ENCODE results near the gene NEMP1. TPM values are rescaled to one million over a fixed set of nuclear protein-coding genes. Genes with fewer than 3 reads are reported as not detected.

NEMP1 gene
- polyA plus RNA-seq, 1 donor (not counting 4 experiments of a cell fraction or from before 2014, with no cell fraction given) = 18.6 TPM

GRCh38 chr12:57044889-57045288 is 33.7 kb downstream of the NEMP1 start:
- Histone ChIP-seq H3K27me3 (ENCODE audit: control insufficient read depth, extremely low read depth, insufficient read depth, low read length) (peaks cover 26% of the 10 kb centered on the region), H3K27ac (ENCODE audit: control insufficient read depth, insufficient read depth, low read length) (no peak overlapping the region)

GRCh38 chr12:57044468-57044867 is 34.1 kb downstream of the NEMP1 start:
- dilution Hi-C loops (cut with MboI; ENCODE audit: extremely low pct_ligation_motif_present, low sequenced_read_pairs) = no loop called here
- H2AFZ ChIP-seq (ENCODE audit: control insufficient read depth, low read length) = no peak overlapping the region
- peaks cover 24% of the 10 kb centered on the region for H3K27me3 ChIP-seq (ENCODE audit: control insufficient read depth, extremely low read depth, insufficient read depth, low read length)
- H3K9me3 ChIP-seq (ENCODE audit: control insufficient read depth, low read depth, low read length) = no peaks in the 10 kb centered on the region
- no peaks in the 10 kb centered on the region for H3K9me1 ChIP-seq (ENCODE audit: control insufficient read depth, extremely low read depth, insufficient read depth, low read length)
- no peaks in the 10 kb centered on the region for H3K79me2 ChIP-seq (ENCODE audit: control insufficient read depth, insufficient read depth, low read length)
- no peak overlapping the region for H3K4me2 ChIP-seq (ENCODE audit: control insufficient read depth, extremely low read depth, insufficient read depth, low read depth, low read length)
- H3K27ac ChIP-seq (ENCODE audit: control insufficient read depth, insufficient read depth, low read length) = no peak overlapping the region
- FAIRE-seq = no peak
- H3K4me1 ChIP-seq (ENCODE audit: control insufficient read depth, extremely low read depth, insufficient read depth, low read length) = no peaks in the 10 kb centered on the region
- no peaks in the 10 kb centered on the region for H3K36me3 ChIP-seq (ENCODE audit: control insufficient read depth in 2 of 2, extremely low read depth in 1 of 2, insufficient read depth in 2 of 2, low read length in 2 of 2)
- DNase-seq (ENCODE audit: low read depth, low spot score) = no peak
- H4K20me1 ChIP-seq (ENCODE audit: control insufficient read depth, extremely low read depth, insufficient read depth, low read length) = no peaks in the 10 kb centered on the region
- H3K9ac ChIP-seq (ENCODE audit: control insufficient read depth, extremely low read depth, insufficient read depth, low read length) = no peak overlapping the region
- TF ChIP-seq EZH2 (IDR thresholded peaks at IDR 0.05; ENCODE audit: low read length) (no peak), CTCF (optimal IDR thresholded peaks at IDR 0.05 in 1 of 3, IDR thresholded peaks at IDR 0.05 in 1 of 3, conservative IDR thresholded peaks at IDR 0.05 in 1 of 3; ENCODE audit: extremely low read depth in 1 of 3, insufficient read depth in 2 of 3, low read length in 3 of 3) (no peak)
- H3K4me3 ChIP-seq (ENCODE audit: control insufficient read depth in 2 of 3, extremely low read depth in 1 of 3, insufficient read depth in 2 of 3, low read depth in 1 of 3, low read length in 3 of 3) = no peak overlapping the region

More at GRCh38 chr12:57044889-57045288, 33.7 kb downstream of the NEMP1 start:
- Histone ChIP-seq H2AFZ (ENCODE audit: control insufficient read depth, low read length) (no peak overlapping the region), H3K36me3 (ENCODE audit: control insufficient read depth in 2 of 2, extremely low read depth in 1 of 2, insufficient read depth in 2 of 2, low read length in 2 of 2) (no peaks in the 10 kb centered on the region), H3K9me1 (ENCODE audit: control insufficient read depth, extremely low read depth, insufficient read depth, low read length) (no peaks in the 10 kb centered on the region), H3K4me2 (ENCODE audit: control insufficient read depth, extremely low read depth, insufficient read depth, low read depth, low read length) (no peak overlapping the region), H3K9me3 (ENCODE audit: control insufficient read depth, low read depth, low read length) (no peaks in the 10 kb centered on the region), H3K9ac (ENCODE audit: control insufficient read depth, extremely low read depth, insufficient read depth, low read length) (no peak overlapping the region), H3K79me2 (ENCODE audit: control insufficient read depth, insufficient read depth, low read length) (no peaks in the 10 kb centered on the region), H3K4me3 (ENCODE audit: control insufficient read depth in 2 of 3, extremely low read depth in 1 of 3, insufficient read depth in 2 of 3, low read depth in 1 of 3, low read length in 3 of 3) (no peak overlapping the region), H3K4me1 (ENCODE audit: control insufficient read depth, extremely low read depth, insufficient read depth, low read length) (no peaks in the 10 kb centered on the region), H4K20me1 (ENCODE audit: control insufficient read depth, extremely low read depth, insufficient read depth, low read length) (no peaks in the 10 kb centered on the region)
- no peak for TF ChIP-seq CTCF (optimal IDR thresholded peaks at IDR 0.05 in 1 of 3, IDR thresholded peaks at IDR 0.05 in 1 of 3, conservative IDR thresholded peaks at IDR 0.05 in 1 of 3; ENCODE audit: extremely low read depth in 1 of 3, insufficient read depth in 2 of 3, low read length in 3 of 3)
- no peak for TF ChIP-seq EZH2 (IDR thresholded peaks at IDR 0.05; ENCODE audit: low read length)
- DNase-seq (ENCODE audit: low read depth, low spot score) = no peak
- dilution Hi-C loops (cut with MboI; ENCODE audit: extremely low pct_ligation_motif_present, low sequenced_read_pairs) = no loop called here
- FAIRE-seq = no peak
